Measurements from ENCODE around the gene ATRN. TPM values are rescaled to one million over a fixed set of nuclear protein-coding genes. Genes with fewer than 3 reads are reported as not detected.

Gene ATRN
- total RNA-seq, 1 experiment from 2014 or later, result 27.8 TPM

- H3K27ac ChIP-seq, result no peak within 1 kb of the TSS
- peaks cover 4% of the 10 kb centered on the region; the same call in 1 of the 2 replicates for H3K27me3 ChIP-seq (replicated peaks)
- H3K9me3 ChIP-seq (replicated peaks), result no peaks in the 10 kb centered on the region
- H3K4me1 ChIP-seq (replicated peaks), result peaks cover 5% of the 10 kb centered on the region
- no peak within 1 kb of the TSS for H3K4me3 ChIP-seq
- no peak for DNase-seq (ENCODE audit: low read depth in 1 of 2, low spot score in 2 of 2)
- H3K36me3 ChIP-seq, result no peaks in the 10 kb centered on the region
Measured at GRCh38 chr20:3681931-3682781, 211.3 kb downstream of the ATRN start, which contains the start of gene ADAM33. ADAM33 (minus strand) TSS chr20:3682010; CDS start chr20:3682004, 6 bp downstream.

- Histone ChIP-seq H3K27ac (no peak overlapping the region), H3K4me3 (no peak overlapping the region), H3K9me3 (replicated peaks) (no peaks in the 10 kb centered on the region), H3K36me3 (no peaks in the 10 kb centered on the region), H3K4me1 (replicated peaks) (peaks cover 5% of the 10 kb centered on the region), H3K27me3 (replicated peaks) (peaks cover 4% of the 10 kb centered on the region; the same call in 1 of the 2 replicates)
- no peak for DNase-seq (ENCODE audit: low read depth in 1 of 2, low spot score in 2 of 2)
Measured at GRCh38 chr20:3685341-3685740, 214.5 kb downstream of the ATRN start.

- H3K36me3 ChIP-seq, result no peaks in the 10 kb centered on the region
- peaks cover 5% of the 10 kb centered on the region for H3K4me1 ChIP-seq (replicated peaks)
- DNase-seq (ENCODE audit: low read depth in 1 of 2, low spot score in 2 of 2), result no peak
- H3K27me3 ChIP-seq (replicated peaks), result peaks cover 4% of the 10 kb centered on the region; the same call in 1 of the 2 replicates
- H3K9me3 ChIP-seq (replicated peaks), result no peaks in the 10 kb centered on the region
- H3K27ac ChIP-seq, result no peak overlapping the region
- no peak overlapping the region for H3K4me3 ChIP-seq
Measured at GRCh38 chr20:3686421-3686820, 215.6 kb downstream of the ATRN start.

- H3K36me3 ChIP-seq, result no peaks in the 10 kb centered on the region
- no peak overlapping the region for H3K4me3 ChIP-seq
- H3K27ac ChIP-seq, result no peak overlapping the region
- no peaks in the 10 kb centered on the region for H3K9me3 ChIP-seq (replicated peaks)
- no peak for DNase-seq (ENCODE audit: low read depth in 1 of 2, low spot score in 2 of 2)
- H3K27me3 ChIP-seq (replicated peaks), result peaks cover 4% of the 10 kb centered on the region; the same call in 1 of the 2 replicates
- peaks cover 5% of the 10 kb centered on the region for H3K4me1 ChIP-seq (replicated peaks)
Measured at GRCh38 chr20:3686867-3687321, 216.1 kb downstream of the ATRN start.

GRCh38 chr20:3687655-3688054 is 216.8 kb downstream of the ATRN start:
- no peak for DNase-seq (ENCODE audit: low read depth in 1 of 2, low spot score in 2 of 2)
- Histone ChIP-seq H3K9me3 (replicated peaks) (no peaks in the 10 kb centered on the region), H3K4me3 (no peak overlapping the region), H3K4me1 (replicated peaks) (peaks cover 5% of the 10 kb centered on the region), H3K36me3 (no peaks in the 10 kb centered on the region), H3K27me3 (replicated peaks) (no peaks in the 10 kb centered on the region), H3K27ac (no peak overlapping the region)

- no peaks in the 10 kb centered on the region for H3K9me3 ChIP-seq (replicated peaks)
- no peak overlapping the region for H3K4me3 ChIP-seq
- peaks cover 5% of the 10 kb centered on the region for H3K4me1 ChIP-seq (replicated peaks)
- no peak for DNase-seq (ENCODE audit: low read depth in 1 of 2, low spot score in 2 of 2)
- no peaks in the 10 kb centered on the region for H3K36me3 ChIP-seq
- no peaks in the 10 kb centered on the region for H3K27me3 ChIP-seq (replicated peaks)
- no peak overlapping the region for H3K27ac ChIP-seq
Measured at GRCh38 chr20:3689978-3690377, 219.2 kb downstream of the ATRN start.

- Histone ChIP-seq H3K27ac (no peak overlapping the region), H3K27me3 (replicated peaks) (no peaks in the 10 kb centered on the region), H3K36me3 (no peaks in the 10 kb centered on the region), H3K4me3 (no peak overlapping the region), H3K9me3 (replicated peaks) (no peaks in the 10 kb centered on the region; the same call in 1 of the 2 replicates), H3K4me1 (replicated peaks) (peaks cover 5% of the 10 kb centered on the region)
- DNase-seq (ENCODE audit: low read depth in 1 of 2, low spot score in 2 of 2), result no peak
Measured at GRCh38 chr20:3690413-3690812, 219.6 kb downstream of the ATRN start.

- no peaks in the 10 kb centered on the region for H3K36me3 ChIP-seq
- no peak for DNase-seq (ENCODE audit: low read depth in 1 of 2, low spot score in 2 of 2)
- H3K9me3 ChIP-seq (replicated peaks), result peaks cover 1% of the 10 kb centered on the region; the same call in 1 of the 2 replicates
- H3K4me1 ChIP-seq (replicated peaks), result peaks cover 5% of the 10 kb centered on the region
- H3K27me3 ChIP-seq (replicated peaks), result no peaks in the 10 kb centered on the region
- H3K4me3 ChIP-seq, result no peak overlapping the region
- no peak overlapping the region for H3K27ac ChIP-seq
Measured at GRCh38 chr20:3691306-3691705, 220.5 kb downstream of the ATRN start.

GRCh38 chr20:3691897-3692296 is 221.1 kb downstream of the ATRN start:
- Histone ChIP-seq H3K9me3 (replicated peaks) (peaks cover 4% of the 10 kb centered on the region; the same call in 1 of the 2 replicates), H3K36me3 (no peaks in the 10 kb centered on the region), H3K4me1 (replicated peaks) (peaks cover 3% of the 10 kb centered on the region), H3K27me3 (replicated peaks) (no peaks in the 10 kb centered on the region), H3K27ac (no peak overlapping the region), H3K4me3 (no peak overlapping the region)
- no peak for DNase-seq (ENCODE audit: low read depth in 1 of 2, low spot score in 2 of 2)

- H3K27ac ChIP-seq, result no peak overlapping the region
- no peak for DNase-seq (ENCODE audit: low read depth in 1 of 2, low spot score in 2 of 2)
- no peaks in the 10 kb centered on the region for H3K36me3 ChIP-seq
- H3K4me3 ChIP-seq, result no peak overlapping the region
- H3K27me3 ChIP-seq (replicated peaks), result no peaks in the 10 kb centered on the region
- H3K9me3 ChIP-seq (replicated peaks), result peaks cover 4% of the 10 kb centered on the region; the same call in 1 of the 2 replicates
- no peaks in the 10 kb centered on the region for H3K4me1 ChIP-seq (replicated peaks)
Measured at GRCh38 chr20:3692706-3693294, 222.0 kb downstream of the ATRN start.

GRCh38 chr20:3693376-3693775 is 222.6 kb downstream of the ATRN start:
- H3K27me3 ChIP-seq (replicated peaks), result no peaks in the 10 kb centered on the region
- H3K27ac ChIP-seq, result no peak overlapping the region
- H3K4me1 ChIP-seq (replicated peaks), result no peaks in the 10 kb centered on the region
- no peaks in the 10 kb centered on the region for H3K36me3 ChIP-seq
- peaks cover 4% of the 10 kb centered on the region; the same call in 1 of the 2 replicates for H3K9me3 ChIP-seq (replicated peaks)
- no peak overlapping the region for H3K4me3 ChIP-seq
- no peak for DNase-seq (ENCODE audit: low read depth in 1 of 2, low spot score in 2 of 2)

GRCh38 chr20:3694864-3695263 is 224.0 kb downstream of the ATRN start:
- Histone ChIP-seq H3K36me3 (no peaks in the 10 kb centered on the region), H3K4me1 (replicated peaks) (no peaks in the 10 kb centered on the region), H3K27ac (no peak overlapping the region), H3K9me3 (replicated peaks) (peaks cover 4% of the 10 kb centered on the region; the same call in 1 of the 2 replicates), H3K4me3 (no peak overlapping the region), H3K27me3 (replicated peaks) (no peaks in the 10 kb centered on the region)
- no peak for DNase-seq (ENCODE audit: low read depth in 1 of 2, low spot score in 2 of 2)

- H3K27ac ChIP-seq, result no peak overlapping the region
- DNase-seq (ENCODE audit: low read depth in 1 of 2, low spot score in 2 of 2), result no peak
- no peaks in the 10 kb centered on the region for H3K36me3 ChIP-seq
- no peaks in the 10 kb centered on the region for H3K27me3 ChIP-seq (replicated peaks)
- no peaks in the 10 kb centered on the region for H3K4me1 ChIP-seq (replicated peaks)
- peaks cover 4% of the 10 kb centered on the region; the same call in 1 of the 2 replicates for H3K9me3 ChIP-seq (replicated peaks)
- H3K4me3 ChIP-seq, result no peak overlapping the region
Measured at GRCh38 chr20:3696200-3696599, 225.4 kb downstream of the ATRN start.

Data from SJSA1 (cell line).